H1 (cell line): ENCODE measurements around the gene MAML3. TPM values are rescaled to one million over a fixed set of nuclear protein-coding genes. Genes with fewer than 3 reads are reported as not detected.
A peak's percentile ranks its signal among the peaks of the same experiment; 100 is the strongest.

Experiments
- CTCF ChIA-PET: fragments of 300-600 bp; sonication (Branson Sonifier 250); formaldehyde crosslinking; loops from one replicate; lab custom pipeline; 2021; ENCODE audit not compliant: partially characterized antibody; lab: Charles Lee
- POLR2A ChIA-PET: fragments of 300-600 bp; sonication (Branson Sonifier 250); formaldehyde crosslinking; loops from one replicate; lab custom pipeline; 2021; ENCODE audit warnings: inconsistent platforms; ENCODE audit not compliant: partially characterized antibody; lab: Charles Lee
- DNase-seq, 2 experiments: peaks; one replicate each; pipeline versions ENCODE4 v3.0.0 to v3.0.0-alpha.2; 2010 to 2022; ENCODE audit warnings: low spot score in 2 of 2, low read depth in 1 of 2, mixed read lengths in 1 of 2
- FAIRE-seq: peaks from 2 replicates; lab custom pipeline; 2011; peaks lifted over from hg19 to GRCh38; lab: Jason Lieb, UNC
- H2AFZ ChIP-seq: 2 replicates; pipeline ENCODE4 v1.8.1; 2012; ENCODE audit warnings: low read length, inconsistent platforms
- H2AK5ac ChIP-seq: 2 replicates; pipeline ENCODE4 v1.6.1; 2013; ENCODE audit warnings: low read depth, low read length
- H2BK120ac ChIP-seq: replicated peaks from 2 replicates; pipeline ENCODE3; 2013; ENCODE audit warnings: low read depth, low read length, inconsistent platforms
- H2BK12ac ChIP-seq: 2 replicates; pipeline ENCODE4 v1.6.1; 2013; ENCODE audit warnings: low read depth, low read length
- H2BK15ac ChIP-seq: 2 replicates; pipeline ENCODE4 v1.6.1; 2013; ENCODE audit warnings: low read length
- H2BK20ac ChIP-seq: 2 replicates; pipeline ENCODE4 v1.6.1; 2013; ENCODE audit warnings: low read length
- H2BK5ac ChIP-seq: 2 replicates; pipeline ENCODE4 v1.6.1; 2013; ENCODE audit warnings: low read depth, low read length
- H3K14ac ChIP-seq: 2 replicates; pipeline ENCODE4 v1.6.1; 2013; ENCODE audit warnings: inconsistent platforms; ENCODE audit not compliant: insufficient read length
- H3K18ac ChIP-seq: 2 replicates; pipeline ENCODE4 v1.6.1; 2013; ENCODE audit warnings: low read length; ENCODE audit errors: extremely low read depth
- H3K23ac ChIP-seq: 2 replicates; pipeline ENCODE4 v1.6.1; 2013; ENCODE audit warnings: inconsistent platforms; ENCODE audit not compliant: insufficient read length
- H3K23me2 ChIP-seq: 2 replicates; pipeline ENCODE4 v1.6.1; 2013; ENCODE audit warnings: low read depth, low read length
- H3K27ac ChIP-seq: 2 replicates; pipeline ENCODE4 v1.6.1; 2011; ENCODE audit warnings: low read depth, low read length, inconsistent platforms
- H3K27me3 ChIP-seq, 4 experiments: replicated peaks in 1 of 4; 1 replicate in 1 of 4; 2 replicates in 3 of 4; pipeline versions ENCODE4 v1.6.1 to v1.8.1; 2011 to 2013; ENCODE audit warnings: low read length in 3 of 4, mild to moderate bottlenecking in 3 of 4, inconsistent platforms in 2 of 4, mixed read lengths in 2 of 4, moderate library complexity in 1 of 4; ENCODE audit not compliant: control insufficient read depth in 3 of 4, insufficient read depth in 3 of 4; ENCODE audit errors: extremely low read depth in 1 of 4
- H3K36me3 ChIP-seq, 4 experiments: 2 replicates each; pipeline versions ENCODE4 v1.6.1 to v1.8.1; 2011 to 2013; ENCODE audit warnings: mild to moderate bottlenecking in 4 of 4, low read length in 3 of 4, moderate library complexity in 2 of 4, control low read depth in 1 of 4, inconsistent platforms in 1 of 4; ENCODE audit not compliant: insufficient read depth in 4 of 4, control insufficient read depth in 2 of 4
- H3K4ac ChIP-seq: replicated peaks from 2 replicates; pipeline ENCODE3; 2013; ENCODE audit warnings: low read length, low read depth, mixed read lengths, inconsistent platforms; ENCODE audit not compliant: insufficient read length
- H3K4me1 ChIP-seq, 4 experiments: replicated peaks in 1 of 4; 1 replicate in 1 of 4; 2 replicates in 3 of 4; pipeline versions ENCODE4 v1.6.1 to v1.8.1; 2011 to 2013; ENCODE audit warnings: low read length in 3 of 4, inconsistent platforms in 2 of 4, mixed read lengths in 1 of 4; ENCODE audit not compliant: insufficient read depth in 4 of 4, control insufficient read depth in 3 of 4
- H3K4me2 ChIP-seq, 2 experiments: 2 replicates each; pipeline versions ENCODE4 v1.6.1 to v1.8.1; 2011 to 2013; ENCODE audit warnings: low read depth in 2 of 2, low read length in 2 of 2, control low read depth in 1 of 2, inconsistent platforms in 1 of 2, mild to moderate bottlenecking in 1 of 2; ENCODE audit not compliant: insufficient read depth in 1 of 2
- H3K4me3 ChIP-seq, 4 experiments: fragments of 200-600, 300-600 bp in 1 of 4; sonication (generic), shearing (Covaris generic), sonication (Bioruptor Twin) in 1 of 4; 2 replicates each; pipeline versions ENCODE4 v1.5.1 to v1.8.1; 2011 to 2016; ENCODE audit warnings: low read length in 4 of 4, low read depth in 3 of 4, control low read depth in 2 of 4, inconsistent platforms in 2 of 4, mild to moderate bottlenecking in 2 of 4, mixed read lengths in 1 of 4, moderate library complexity in 1 of 4; ENCODE audit not compliant: insufficient read depth in 2 of 4; ENCODE audit errors: extremely low read depth in 1 of 4
- H3K56ac ChIP-seq: replicated peaks from 2 replicates; pipeline ENCODE3; 2013; ENCODE audit warnings: low read depth, mild to moderate bottlenecking, mixed read lengths, low read length, inconsistent platforms; ENCODE audit not compliant: insufficient read length
- H3K79me1 ChIP-seq: 2 replicates; pipeline ENCODE4 v1.6.1; 2013; ENCODE audit warnings: low read depth, low read length, control low read depth
- H3K79me2 ChIP-seq, 2 experiments: 2 replicates each; pipeline versions ENCODE4 v1.6.1 to v1.8.1; 2012 to 2013; ENCODE audit warnings: low read length in 2 of 2, mild to moderate bottlenecking in 2 of 2, inconsistent platforms in 1 of 2; ENCODE audit not compliant: insufficient read depth in 2 of 2, control insufficient read depth in 1 of 2
- H3K9ac ChIP-seq, 4 experiments: replicated peaks in 1 of 4; 1 replicate in 1 of 4; 2 replicates in 3 of 4; pipeline versions ENCODE4 v1.6.1 to v1.8.1; 2011 to 2013; ENCODE audit warnings: low read depth in 3 of 4, low read length in 3 of 4, control low read depth in 2 of 4, mild to moderate bottlenecking in 2 of 4, moderate library complexity in 2 of 4, inconsistent platforms in 1 of 4; ENCODE audit errors: extremely low read depth in 1 of 4
- H3K9me3 ChIP-seq, 2 experiments: 2 replicates each; pipeline versions ENCODE4 v1.6.1 to v1.8.1; 2012 to 2013; ENCODE audit warnings: mild to moderate bottlenecking in 2 of 2, moderate library complexity in 2 of 2, control low read depth in 1 of 2, inconsistent platforms in 1 of 2, low read depth in 1 of 2, low read length in 1 of 2, mixed read lengths in 1 of 2; ENCODE audit not compliant: insufficient read depth in 2 of 2
- H4K20me1 ChIP-seq, 2 experiments: replicated peaks in 1 of 2; 2 replicates each; pipeline versions ENCODE3 to v1.8.1; 2011 to 2013; ENCODE audit warnings: inconsistent platforms in 2 of 2, low read length in 2 of 2, mild to moderate bottlenecking in 1 of 2; ENCODE audit not compliant: insufficient read depth in 2 of 2, control insufficient read depth in 1 of 2
- H4K5ac ChIP-seq: 2 replicates; pipeline ENCODE4 v1.6.1; 2013; ENCODE audit warnings: low read length, low read depth, mixed read lengths, inconsistent platforms; ENCODE audit not compliant: insufficient read length
- H4K8ac ChIP-seq: 2 replicates; pipeline ENCODE4 v1.8.0; 2013; ENCODE audit warnings: mild to moderate bottlenecking, moderate library complexity, low read length, inconsistent platforms; ENCODE audit not compliant: insufficient read depth; ENCODE audit errors: extremely low read depth
- H4K91ac ChIP-seq: replicated peaks from 2 replicates; pipeline ENCODE3; 2013; ENCODE audit warnings: low read length, mixed read lengths, inconsistent platforms; ENCODE audit not compliant: insufficient read length
- CTBP2 ChIP-seq: IDR thresholded peaks from 2 replicates; pipeline ENCODE4 v1.7.0; 2011; ENCODE audit warnings: borderline replicate concordance, mild to moderate bottlenecking, moderate library complexity, mixed read lengths, low read length; ENCODE audit not compliant: insufficient read depth, insufficient read length
- EGR1 ChIP-seq: IDR thresholded peaks from 2 replicates; pipeline ENCODE4 v1.6.1; 2011; ENCODE audit warnings: low read depth, low read length, borderline replicate concordance
- EP300 ChIP-seq, 2 experiments: IDR thresholded peaks; 1 replicate in 1 of 2; 2 replicates in 1 of 2; pipeline ENCODE4 v1.6.1; 2011 to 2012; ENCODE audit warnings: low read depth in 2 of 2, low read length in 2 of 2, mild to moderate bottlenecking in 2 of 2, borderline replicate concordance in 1 of 2, inconsistent platforms in 1 of 2, moderate library complexity in 1 of 2
- FOSL1 ChIP-seq: IDR thresholded peaks from 2 replicates; pipeline ENCODE4 v1.6.1; 2011; ENCODE audit warnings: mild to moderate bottlenecking, low read depth, low read length, moderate library complexity; ENCODE audit not compliant: insufficient read depth
- RBBP5 ChIP-seq: IDR thresholded peaks from 2 replicates; pipeline ENCODE4 v1.7.1; 2012; ENCODE audit warnings: low read depth, mild to moderate bottlenecking, inconsistent platforms, low read length, moderate library complexity, borderline replicate concordance
- RNF2 ChIP-seq: fragments of 200-900, 300-1000 bp; sonication (generic); IDR thresholded peaks from 2 replicates; pipeline ENCODE4 v1.7.1; 2016; ENCODE audit warnings: borderline replicate concordance, low read depth, mild to moderate bottlenecking, antibody characterized with exemption, low read length; ENCODE audit not compliant: poor library complexity, severe bottlenecking; ENCODE audit errors: missing control alignments
- RXRA ChIP-seq: IDR thresholded peaks from 2 replicates; pipeline ENCODE4 v1.6.1; 2011; ENCODE audit warnings: low read depth, mild to moderate bottlenecking, low read length, moderate library complexity; ENCODE audit not compliant: insufficient read depth
- SIX5 ChIP-seq: IDR thresholded peaks from 2 replicates; pipeline ENCODE4 v1.6.1; 2011; ENCODE audit warnings: mild to moderate bottlenecking, low read depth, low read length
- TAF7 ChIP-seq: optimal IDR thresholded peaks from 2 replicates; pipeline ENCODE3; 2011; ENCODE audit warnings: low read depth, mild to moderate bottlenecking, inconsistent platforms, low read length, moderate library complexity, borderline replicate concordance
- TEAD4 ChIP-seq: IDR thresholded peaks from 2 replicates; pipeline ENCODE4 v1.6.1; 2012; ENCODE audit warnings: low read depth, low read length, inconsistent platforms, mixed read lengths
- WGBS, 2 experiments: shearing (Covaris generic) in 1 of 2; methylation state at CpG; one replicate each; pipeline versions ENCODE4 v1.1.6 to v1.1.7; 2013 to 2015; ENCODE audit warnings: low lambda C conversion rate in 2 of 2, mixed read lengths in 2 of 2, inconsistent platforms in 1 of 2, low coverage in 1 of 2, missing lambda C conversion rate in 1 of 2; ENCODE audit not compliant: insufficient replicate concordance in 2 of 2, insufficient coverage in 1 of 2, insufficient read length in 1 of 2; ENCODE audit errors: extremely low coverage in 1 of 2, missing lambda C conversion rate in 1 of 2; 5-methylcytosine and 5-hydroxymethylcytosine counted together
- polyA plus RNA-seq, 7 experiments: library from polyadenylated mRNA; depleted of rRNA in 3 of 7; stranded (reverse) in 5 of 7; unstranded in 2 of 7; fragments of >200 nt in 5 of 7; fragments of 200-250 nt in 2 of 7; gene quantifications; 1 replicate in 5 of 7; 2 replicates in 1 of 7; 4 replicates in 1 of 7; pipeline versions ENCODE4 v1.2.1 to v1.2.3, GENCODE V29; 2011 to 2013; ENCODE audit warnings: missing spikeins in 2 of 7, mixed read lengths in 2 of 7
- total RNA-seq: library from RNA; stranded (reverse); fragmentation: NEBNext Ultra II Directional; extraction: Animal tissue kit (Norgen Biotek cat#: 25700); gene quantifications from 2 replicates; pipeline ENCODE4 v1.2.1, GENCODE V29; 2021
- TF ChIP-seq, protein P1 (sequence below): IDR thresholded peaks from 2 replicates; pipeline ENCODE4 v1.6.1; 2012; ENCODE audit warnings: inconsistent platforms

The MAML3 gene
- total and polyA plus RNA-seq, 2 of the 8 experiments (the other 6 are each of a cell fraction or from before 2014, with no cell fraction given) = 2.1 to 5.7 TPM

DNA sequence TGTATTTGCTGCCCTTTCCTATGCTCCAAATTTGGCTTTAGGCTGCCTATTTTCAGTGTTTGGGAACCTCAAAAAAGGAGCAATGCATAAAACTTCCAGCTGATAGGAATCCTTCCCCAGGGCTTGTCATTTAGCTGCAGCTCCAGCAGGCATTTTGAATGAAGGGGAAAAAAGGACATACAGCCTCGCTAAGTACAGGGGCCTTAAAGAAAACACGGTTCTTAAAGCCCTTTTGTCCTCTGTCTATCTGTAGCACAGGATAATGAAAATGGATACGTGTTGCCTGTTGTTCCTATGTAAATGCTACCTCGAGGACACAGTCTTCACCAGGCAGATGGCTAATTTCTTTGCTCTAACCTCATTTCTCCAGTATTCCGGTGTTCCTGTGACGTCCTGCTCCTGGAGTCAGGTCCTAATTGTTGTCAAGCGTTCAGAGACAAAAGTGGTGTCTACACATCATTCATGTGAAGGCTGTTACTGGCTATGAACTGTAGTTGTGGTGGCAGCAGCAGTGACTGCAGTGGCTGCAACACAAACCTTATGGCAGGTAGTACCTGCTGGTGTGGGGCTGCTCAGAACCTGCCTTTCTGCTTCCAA is 371.0 kb downstream of the MAML3 start:
- no peak overlapping the region for H3K23ac ChIP-seq
- no peak overlapping the region for H2BK5ac ChIP-seq
- H3K79me1 ChIP-seq = no peaks in the 10 kb centered on the region
- POLR2A ChIA-PET = no interaction called here
- no peaks in the 10 kb centered on the region for H3K23me2 ChIP-seq
- H4K91ac ChIP-seq = peak overlapping the region; percentile 29
- no peaks in the 10 kb centered on the region for H3K27me3 ChIP-seq
- H3K36me3 ChIP-seq = no peaks in the 10 kb centered on the region
- DNase-seq (no peak), FAIRE-seq (no peak)
- H4K8ac ChIP-seq = no peak overlapping the region
- H2AFZ ChIP-seq = no peak overlapping the region
- 77% methylated on average over 7 of the region's 7 CpGs; no CpG with 5 or more reads in 1 of the 2 experiments for WGBS, 2 experiments
- no peak overlapping the region for H3K4ac ChIP-seq
- no peak overlapping the region for H3K27ac ChIP-seq
- H2BK12ac ChIP-seq = 0 out of 2 replicates have a peak overlapping the region, but pooled peaks have one; percentile 18
- CTCF ChIA-PET = interaction anchor here (0.6 to 2.0 kb wide), 6 partner anchors 13 to 470 kb away, joined by 3 to 10 read pairs (median 3); no protein-coding TSS in a partner anchor
- peak overlapping the region; percentile 54; the same call in 1 of the 2 replicates for H2BK15ac ChIP-seq
- no peak overlapping the region for H4K5ac ChIP-seq
- no peaks in the 10 kb centered on the region for H3K79me2 ChIP-seq
- H3K4me2 ChIP-seq = no peak overlapping the region
- H2BK20ac ChIP-seq = no peak overlapping the region
- peaks cover 5 to 10% (median 6%) of the 10 kb centered on the region in 4 experiments; a peak in 5 of 7 replicates for H3K4me1 ChIP-seq
- no peak overlapping the region for H3K56ac ChIP-seq
- H3K14ac ChIP-seq = no peak overlapping the region
- H3K4me3 ChIP-seq = no peak overlapping the region
- H4K20me1 ChIP-seq = no peaks in the 10 kb centered on the region
- H3K9ac ChIP-seq = no peak overlapping the region
- H2AK5ac ChIP-seq = no peak overlapping the region
- no peak overlapping the region for H3K18ac ChIP-seq
- no peaks in the 10 kb centered on the region for H3K9me3 ChIP-seq
- no peak overlapping the region for H2BK120ac ChIP-seq
- no peak for TF ChIP-seq RXRA
- TF ChIP-seq RNF2 = no peak
- no peak for TF ChIP-seq EP300 (IDR thresholded peaks at IDR 0.05; ENCODE audit: borderline replicate concordance in 1 of 2, low read depth in 2 of 2, low read length in 2 of 2)
- no peak for TF ChIP-seq TAF7
- no peak for TF ChIP-seq CTBP2
- no peak for TF ChIP-seq RBBP5
- TF ChIP-seq EGR1 = no peak
- no peak for TF ChIP-seq TEAD4
- no peak for TF ChIP-seq SIX5
- no peak for TF ChIP-seq FOSL1
- TF ChIP-seq, protein P1, sequence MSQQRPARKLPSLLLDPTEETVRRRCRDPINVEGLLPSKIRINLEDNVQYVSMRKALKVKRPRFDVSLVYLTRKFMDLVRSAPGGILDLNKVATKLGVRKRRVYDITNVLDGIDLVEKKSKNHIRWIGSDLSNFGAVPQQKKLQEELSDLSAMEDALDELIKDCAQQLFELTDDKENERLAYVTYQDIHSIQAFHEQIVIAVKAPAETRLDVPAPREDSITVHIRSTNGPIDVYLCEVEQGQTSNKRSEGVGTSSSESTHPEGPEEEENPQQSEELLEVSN = no peak
